Hepatocyte (in vitro differentiated cells): ENCODE data around the gene RELT. TPM values are rescaled to one million over a fixed set of nuclear protein-coding genes. Genes with fewer than 3 reads are reported as not detected.

Experiments
- DNase-seq: peaks from one replicate; pipeline ENCODE4 v3.0.0-alpha.2; 2016; ENCODE audit warnings: low spot score
- H2AFZ ChIP-seq: fragments of 200-600 bp; sonication (generic); 2 replicates; pipeline ENCODE4 v1.6.0; 2016; ENCODE audit warnings: antibody characterized with exemption, mild to moderate bottlenecking
- H3K27ac ChIP-seq: fragments of 200-600 bp; sonication (generic); 2 replicates; pipeline ENCODE4 v1.5.1; 2016; ENCODE audit warnings: mild to moderate bottlenecking
- H3K27me3 ChIP-seq: fragments of 200-600 bp; sonication (generic); 2 replicates; pipeline ENCODE4 v1.6.1; 2016
- H3K36me3 ChIP-seq: fragments of 200-600 bp; sonication (generic); replicated peaks from 2 replicates; pipeline ENCODE4 v1.5.1; 2016; ENCODE audit warnings: low read depth; ENCODE audit not compliant: insufficient read depth
- H3K4me1 ChIP-seq: fragments of 200-600 bp; sonication (generic); 2 replicates; pipeline ENCODE4 v1.5.1; 2016; ENCODE audit warnings: mild to moderate bottlenecking, moderate library complexity; ENCODE audit not compliant: insufficient read depth
- H3K4me2 ChIP-seq: fragments of 200-600 bp; sonication (generic); 2 replicates; pipeline ENCODE4 v1.6.0; 2016
- H3K4me3 ChIP-seq: fragments of 200-600 bp; sonication (generic); 2 replicates; pipeline ENCODE4 v1.5.1; 2016; ENCODE audit warnings: mild to moderate bottlenecking
- H3K79me2 ChIP-seq: fragments of 200-600 bp; sonication (generic); 2 replicates; pipeline ENCODE4 v1.6.0; 2017; ENCODE audit warnings: mild to moderate bottlenecking
- H3K9me2 ChIP-seq: fragments of 200-600 bp; sonication (generic); replicated peaks from 2 replicates; pipeline ENCODE4 v1.6.0; 2017; ENCODE audit warnings: mild to moderate bottlenecking; ENCODE audit not compliant: insufficient read depth
- H3K9me3 ChIP-seq: fragments of 200-600 bp; sonication (generic); 2 replicates; pipeline ENCODE4 v1.5.1; 2016; ENCODE audit warnings: low read depth, mild to moderate bottlenecking
- H4K20me1 ChIP-seq: fragments of 200-600 bp; sonication (generic); 2 replicates; pipeline ENCODE4 v1.6.0; 2016; ENCODE audit warnings: mild to moderate bottlenecking; ENCODE audit not compliant: insufficient read depth, poor library complexity, severe bottlenecking
- EZH2 ChIP-seq: fragments of 200-600 bp; sonication (generic); IDR thresholded peaks from 2 replicates; pipeline ENCODE4 v1.6.1; 2016; ENCODE audit warnings: antibody characterized with exemption, mild to moderate bottlenecking, borderline replicate concordance
- EZH2phosphoT487 ChIP-seq: fragments of 200-600 bp; sonication (generic); IDR thresholded peaks from one replicate; pipeline ENCODE4 v1.6.1; 2018; ENCODE audit warnings: antibody characterized with exemption, mild to moderate bottlenecking, low read depth, moderate library complexity; ENCODE audit not compliant: unreplicated experiment, severe bottlenecking
- WGBS: methylation state at CpG from one replicate; pipeline ENCODE4 v1.1.6; 2016; ENCODE audit warnings: low lambda C conversion rate; ENCODE audit errors: missing lambda C conversion rate; 5-methylcytosine and 5-hydroxymethylcytosine counted together
- polyA plus RNA-seq: library from polyadenylated mRNA; unstranded; fragments of >200 nt; fragmentation: Nextera tagmentation; extraction: Ambion mirVana; gene quantifications from 2 replicates; pipeline ENCODE4 v1.2.1, GENCODE V29; 2016
- total RNA-seq: library from RNA; depleted of rRNA; stranded (reverse); fragments of >200 nt; gene quantifications from 2 replicates; pipeline ENCODE4 v1.2.3, GENCODE V29; 2014
- TF ChIP-seq, protein P1 (sequence below): fragments of 200-600 bp; sonication (generic); IDR thresholded peaks from 2 replicates; pipeline ENCODE4 v1.5.1; 2016; ENCODE audit warnings: antibody characterized with exemption, mild to moderate bottlenecking; ENCODE audit not compliant: poor library complexity

RELT gene
- total and polyA plus RNA-seq, 2 experiments from 2014 or later, result 1.6 to 3.4 TPM

DNA sequence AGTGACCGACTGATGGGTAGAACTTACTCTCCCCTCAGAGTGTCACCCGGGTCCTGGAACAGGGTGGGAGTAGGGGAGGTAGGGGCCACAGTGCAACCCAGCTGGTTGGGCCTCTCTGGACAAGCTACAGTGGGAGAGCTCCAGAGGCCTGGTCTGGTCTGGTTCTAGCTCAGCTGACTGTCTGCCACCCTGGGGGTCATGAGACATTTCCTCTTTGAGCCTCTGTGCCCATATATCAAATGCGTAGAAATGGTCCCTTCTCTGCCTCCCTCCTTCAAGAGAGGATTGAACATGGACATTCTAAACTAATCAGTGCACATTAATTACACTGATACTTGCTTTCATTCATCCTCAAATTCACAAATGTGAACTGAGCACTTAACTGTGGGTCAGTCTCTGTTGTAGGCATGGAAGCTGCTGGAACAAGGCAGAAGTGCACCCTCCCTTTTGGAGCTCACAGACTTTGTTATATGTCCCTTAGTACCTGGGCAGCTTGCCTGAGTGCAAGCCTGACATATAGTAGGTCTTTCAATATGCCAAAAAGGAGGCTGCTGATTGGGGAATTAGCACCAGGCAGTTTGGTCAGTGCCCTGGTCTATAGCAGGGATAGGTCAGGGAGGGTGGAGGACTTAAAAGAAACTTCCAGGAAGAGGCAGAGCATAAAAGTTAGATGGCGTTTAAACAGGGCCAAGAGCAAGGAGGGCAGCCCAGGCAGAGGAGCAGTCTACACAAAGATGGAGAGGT is 42.4 kb upstream of the RELT start:
- 87% methylated on average over 4 of the region's 4 CpGs for WGBS
- peak overlapping the region; percentile 67 for H3K4me2 ChIP-seq
- TF ChIP-seq EZH2phosphoT487 (no peak), EZH2 (no peak)
- TF ChIP-seq, protein P1, sequence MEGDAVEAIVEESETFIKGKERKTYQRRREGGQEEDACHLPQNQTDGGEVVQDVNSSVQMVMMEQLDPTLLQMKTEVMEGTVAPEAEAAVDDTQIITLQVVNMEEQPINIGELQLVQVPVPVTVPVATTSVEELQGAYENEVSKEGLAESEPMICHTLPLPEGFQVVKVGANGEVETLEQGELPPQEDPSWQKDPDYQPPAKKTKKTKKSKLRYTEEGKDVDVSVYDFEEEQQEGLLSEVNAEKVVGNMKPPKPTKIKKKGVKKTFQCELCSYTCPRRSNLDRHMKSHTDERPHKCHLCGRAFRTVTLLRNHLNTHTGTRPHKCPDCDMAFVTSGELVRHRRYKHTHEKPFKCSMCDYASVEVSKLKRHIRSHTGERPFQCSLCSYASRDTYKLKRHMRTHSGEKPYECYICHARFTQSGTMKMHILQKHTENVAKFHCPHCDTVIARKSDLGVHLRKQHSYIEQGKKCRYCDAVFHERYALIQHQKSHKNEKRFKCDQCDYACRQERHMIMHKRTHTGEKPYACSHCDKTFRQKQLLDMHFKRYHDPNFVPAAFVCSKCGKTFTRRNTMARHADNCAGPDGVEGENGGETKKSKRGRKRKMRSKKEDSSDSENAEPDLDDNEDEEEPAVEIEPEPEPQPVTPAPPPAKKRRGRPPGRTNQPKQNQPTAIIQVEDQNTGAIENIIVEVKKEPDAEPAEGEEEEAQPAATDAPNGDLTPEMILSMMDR, result no peak

DNA sequence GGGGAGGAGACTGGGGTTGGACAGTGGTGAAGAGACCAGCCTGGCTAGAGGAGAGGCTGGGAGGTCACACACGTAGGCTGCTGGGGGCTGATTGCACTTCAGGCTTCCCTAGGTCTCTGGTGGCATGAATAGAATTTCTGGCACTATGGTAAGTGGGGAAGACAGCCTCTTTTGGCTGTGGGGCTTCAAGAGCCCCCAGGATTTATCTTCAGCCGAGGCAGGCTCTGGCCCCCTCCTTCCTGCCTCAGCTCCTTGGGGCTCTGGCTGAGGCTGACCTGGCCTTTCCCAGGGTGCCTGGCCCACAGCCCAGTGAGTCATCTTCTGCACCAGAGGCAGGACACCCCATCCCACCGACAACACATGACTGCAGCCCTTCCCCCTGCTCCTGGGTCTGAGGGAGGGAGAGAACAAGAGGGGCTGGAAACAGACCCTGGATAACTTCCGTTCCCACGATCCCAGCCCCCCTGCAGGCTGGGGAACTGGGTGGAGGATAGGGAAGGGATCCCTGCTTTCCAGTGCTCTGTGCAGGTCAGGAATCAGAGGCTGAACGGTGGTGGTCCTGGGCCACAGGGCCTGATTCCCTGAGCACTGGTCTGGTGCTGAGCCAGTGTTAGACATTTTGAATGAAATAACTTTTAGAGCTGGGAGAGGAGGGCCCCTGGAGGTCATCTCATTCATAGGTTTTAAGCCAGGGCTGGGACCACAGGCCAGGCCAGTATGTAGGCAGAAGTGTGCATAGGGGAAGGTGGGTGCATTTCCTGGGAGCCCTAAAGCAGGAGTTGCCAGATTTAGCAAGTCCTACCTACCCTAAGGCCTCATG is 41.6 kb upstream of the RELT start:
- H3K27ac ChIP-seq, result peak overlapping the region; percentile 95
- peaks cover 58% of the 10 kb centered on the region for H3K4me1 ChIP-seq
- H3K27me3 ChIP-seq, result no peaks in the 10 kb centered on the region
- peaks cover 27% of the 10 kb centered on the region for H4K20me1 ChIP-seq
- peaks cover 88% of the 10 kb centered on the region for H3K79me2 ChIP-seq
- DNase-seq, result peak; percentile 80
- peak overlapping the region; percentile 67 for H3K4me2 ChIP-seq
- WGBS, result 18% methylated on average over 6 of the region's 6 CpGs
- TF ChIP-seq, protein P1, result peak; percentile 4
- no peak for TF ChIP-seq EZH2
- H3K4me3 ChIP-seq, result no peak overlapping the region
- H3K9me3 ChIP-seq, result no peaks in the 10 kb centered on the region
- no peaks in the 10 kb centered on the region for H3K9me2 ChIP-seq
- H3K36me3 ChIP-seq, result no peaks in the 10 kb centered on the region
- no peak overlapping the region for H2AFZ ChIP-seq

More for the DNA sequence above, 42.4 kb upstream of the RELT start:
- H3K36me3 ChIP-seq, result no peaks in the 10 kb centered on the region
- peaks cover 87% of the 10 kb centered on the region for H3K79me2 ChIP-seq
- no peaks in the 10 kb centered on the region for H3K9me3 ChIP-seq
- no peak overlapping the region for H3K4me3 ChIP-seq
- H2AFZ ChIP-seq, result no peak overlapping the region
- no peak for DNase-seq
- no peaks in the 10 kb centered on the region for H3K9me2 ChIP-seq
- no peaks in the 10 kb centered on the region for H3K27me3 ChIP-seq
- H3K4me1 ChIP-seq, result peaks cover 59% of the 10 kb centered on the region
- H3K27ac ChIP-seq, result peak overlapping the region; percentile 95
- H4K20me1 ChIP-seq, result peaks cover 19% of the 10 kb centered on the region

DNA sequence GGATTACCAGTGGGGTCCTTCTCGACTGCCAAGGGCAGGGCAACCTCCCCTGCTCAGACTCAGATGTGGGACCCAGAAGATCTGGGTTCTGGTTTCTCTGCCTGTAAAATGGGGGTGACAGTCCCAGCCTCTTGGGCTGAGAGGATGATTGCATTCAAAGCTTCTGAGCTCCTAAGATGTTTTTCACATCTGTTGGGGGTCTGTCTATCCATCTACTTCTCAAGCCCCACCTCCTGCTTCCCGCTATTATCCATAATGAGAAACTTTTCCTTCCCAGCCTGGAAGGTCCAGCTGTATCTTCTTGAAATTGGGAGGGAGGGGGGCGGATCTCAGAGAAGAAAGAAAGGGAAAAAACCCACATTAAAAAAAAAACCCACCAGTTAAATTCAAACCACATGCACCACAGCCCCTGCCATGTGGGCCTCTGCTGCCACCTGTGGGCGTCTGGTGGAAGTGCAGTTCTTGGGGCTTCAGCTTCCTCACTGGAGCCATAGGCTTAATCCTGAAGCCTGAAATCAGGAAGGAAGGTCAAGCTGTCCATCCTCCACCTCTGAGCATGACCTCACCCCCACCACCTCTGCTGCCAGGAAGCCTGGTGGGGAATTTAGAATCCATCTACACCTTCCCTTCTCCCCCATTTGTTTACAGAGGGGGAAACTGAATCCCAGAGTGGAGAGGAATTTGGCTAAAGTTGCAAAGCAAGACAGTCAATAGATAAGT is 40.8 kb upstream of the RELT start:
- peak; percentile 87 for DNase-seq
- H3K9me2 ChIP-seq, result no peaks in the 10 kb centered on the region
- TF ChIP-seq, protein P1, result peak; percentile 99
- TF ChIP-seq EZH2, result no peak
- TF ChIP-seq EZH2phosphoT487, result no peak
- H2AFZ ChIP-seq, result no peak overlapping the region
- H3K27me3 ChIP-seq, result no peaks in the 10 kb centered on the region
- H3K4me3 ChIP-seq, result no peak overlapping the region
- 9% methylated on average over 4 of the region's 4 CpGs for WGBS
- peaks cover 35% of the 10 kb centered on the region for H4K20me1 ChIP-seq
- peak overlapping the region; percentile 67 for H3K4me2 ChIP-seq
- peaks cover 50% of the 10 kb centered on the region for H3K4me1 ChIP-seq
- H3K79me2 ChIP-seq, result peaks cover 88% of the 10 kb centered on the region
- H3K9me3 ChIP-seq, result no peaks in the 10 kb centered on the region
- no peaks in the 10 kb centered on the region for H3K36me3 ChIP-seq
- H3K27ac ChIP-seq, result peak overlapping the region; percentile 95
